A673 (cell line): ENCODE measurements around the gene SMIM17. TPM values are rescaled to one million over a fixed set of nuclear protein-coding genes. Genes with fewer than 3 reads are reported as not detected.

Experiments
- BruUV-seq: library from RNA; stranded (reverse); fragments of 400-500 nt; replicated peaks from 2 replicates; lab custom pipeline; 2021; lab: Mats Ljungman, UMichigan
- CTCF ChIA-PET: fragments of 300-600 bp; sonication (Branson Sonifier 250); formaldehyde crosslinking; loops from one replicate; lab custom pipeline; 2022; ENCODE audit warnings: antibody characterized with exemption; lab: Charles Lee
- POLR2A ChIA-PET: fragments of 300-600 bp; sonication (Branson Sonifier 250); formaldehyde crosslinking; loops from one replicate; lab custom pipeline; 2022; ENCODE audit warnings: antibody characterized with exemption; ENCODE audit not compliant: low non-redundant PET; lab: Charles Lee
- DNase-seq: peaks from one replicate; pipeline ENCODE4 v3.0.0-alpha.2; 2015; ENCODE audit warnings: low spot score
- H3K27ac ChIP-seq: fragments of 200-600 bp; sonication (generic); 2 replicates; pipeline ENCODE4 v1.5.1; 2016; ENCODE audit warnings: mixed run types, low read depth, mild to moderate bottlenecking, mixed read lengths, antibody characterized with exemption, low read length; ENCODE audit not compliant: poor library complexity, severe bottlenecking
- H3K27me3 ChIP-seq: fragments of 200-600 bp; sonication (generic); replicated peaks from 2 replicates; pipeline ENCODE4 v1.6.1; 2017; ENCODE audit warnings: mixed run types, low read depth, mild to moderate bottlenecking, mixed read lengths, antibody characterized with exemption, low read length; ENCODE audit not compliant: insufficient read depth, poor library complexity
- H3K36me3 ChIP-seq: fragments of 200-600 bp; sonication (generic); 2 replicates; pipeline ENCODE4 v1.6.1; 2016; ENCODE audit warnings: mixed run types, mild to moderate bottlenecking, mixed read lengths, antibody characterized with exemption, low read length; ENCODE audit not compliant: insufficient read depth, poor library complexity, severe bottlenecking
- H3K4me1 ChIP-seq: fragments of 200-600 bp; sonication (generic); 2 replicates; pipeline ENCODE4 v1.6.1; 2017; ENCODE audit warnings: mixed run types, mild to moderate bottlenecking, mixed read lengths, antibody characterized with exemption, low read length; ENCODE audit not compliant: insufficient read depth, poor library complexity, severe bottlenecking
- H3K4me3 ChIP-seq: fragments of 200-600 bp; sonication (generic); 2 replicates; pipeline ENCODE4 v1.5.1; 2016; ENCODE audit warnings: low read depth, mixed run types, mild to moderate bottlenecking, mixed read lengths, low read length; ENCODE audit not compliant: poor library complexity, severe bottlenecking
- H3K9me3 ChIP-seq: fragments of 200-600 bp; sonication (generic); 2 replicates; pipeline ENCODE4 v1.6.1; 2016; ENCODE audit warnings: mixed run types, low read depth, mild to moderate bottlenecking, mixed read lengths, antibody characterized with exemption, low read length; ENCODE audit not compliant: poor library complexity, severe bottlenecking
- CTCF ChIP-seq: fragments of 300-800, 200-600 bp; sonication (generic); conservative IDR thresholded peaks from 2 replicates; pipeline ENCODE4 v1.5.1; 2017; ENCODE audit warnings: low read depth, mild to moderate bottlenecking, antibody characterized with exemption, low read length, moderate library complexity, mixed read lengths
- EZH2 ChIP-seq: fragments of 200-600 bp; sonication (generic); IDR thresholded peaks from 2 replicates; pipeline ENCODE4 v1.6.1; 2017; ENCODE audit warnings: borderline replicate concordance, low read depth, mild to moderate bottlenecking, mixed read lengths, antibody characterized with exemption, low read length; ENCODE audit not compliant: poor library complexity, severe bottlenecking
- intact Hi-C: fragments of 100-400 bp; cut with micrococcal nuclease; formaldehyde crosslinking; loops from one replicate; pipeline ENCODE4 v1.10.0; 2022; ENCODE audit not compliant: unreplicated experiment
- total RNA-seq: library from RNA; stranded (reverse); gene quantifications from 2 replicates; pipeline ENCODE4 v1.2.3, GENCODE V29; 2021

The SMIM17 gene
- total RNA-seq, 1 experiment from 2014 or later = 0.52 TPM

- no TSS peak for BruUV-seq
- intact Hi-C loops = no loop called here
- Histone ChIP-seq H3K27ac (no peak overlapping the region), H3K4me3 (no peak overlapping the region), H3K27me3 (no peaks in the 10 kb centered on the region), H3K36me3 (no peaks in the 10 kb centered on the region), H3K4me1 (no peaks in the 10 kb centered on the region), H3K9me3 (peaks cover 7% of the 10 kb centered on the region)
- POLR2A ChIA-PET = no interaction called here
- CTCF ChIA-PET = no interaction called here
- no peak for DNase-seq
- TF ChIP-seq CTCF (no peak), EZH2 (no peak)
Observed at GRCh38 chr19:56701895-56702294, 58.9 kb downstream of the SMIM17 start.

- ChIA-PET POLR2A (no interaction called here), CTCF (no interaction called here)
- H3K36me3 ChIP-seq = no peaks in the 10 kb centered on the region
- TF ChIP-seq EZH2 (no peak), CTCF (no peak)
- no TSS peak for BruUV-seq
- H3K27ac ChIP-seq = no peak overlapping the region
- H3K9me3 ChIP-seq = no peaks in the 10 kb centered on the region
- no peaks in the 10 kb centered on the region for H3K4me1 ChIP-seq
- intact Hi-C loops = no loop called here
- H3K4me3 ChIP-seq = no peak overlapping the region
- no peaks in the 10 kb centered on the region for H3K27me3 ChIP-seq
- DNase-seq = no peak
Observed at GRCh38 chr19:56705939-56706338, 63.0 kb downstream of the SMIM17 start.

Other genes starting within 250 kb of the SMIM17 start
- 2.7 and 3.0 TPM in 2 replicates for gene ZNF582, start 249.6 kb upstream of the SMIM17 start, total RNA-seq
- gene ZNF583, start 238.8 kb upstream of the SMIM17 start, total RNA-seq = 4.5 and 6.3 TPM in 2 replicates
- gene ZNF667, start 165.8 kb upstream of the SMIM17 start, total RNA-seq = 3.9 and 7.8 TPM in 2 replicates
- gene ZNF471, start 135.3 kb upstream of the SMIM17 start, total RNA-seq = 1.6 and 2.9 TPM in 2 replicates
- gene ZFP28, start 104.2 kb upstream of the SMIM17 start, total RNA-seq = 7.4 and 8.6 TPM in 2 replicates
- gene ZNF470, start 75.7 kb upstream of the SMIM17 start, total RNA-seq = 5.0 and 5.1 TPM in 2 replicates
- gene ZNF71, start 47.9 kb upstream of the SMIM17 start, total RNA-seq = 12.6 and 13.7 TPM in 2 replicates
- gene ZNF835, start 28.6 kb downstream of the SMIM17 start, total RNA-seq = 3.2 and 4.6 TPM in 2 replicates
- gene PEG3, start 197.6 kb downstream of the SMIM17 start, total RNA-seq = 282 and 353 TPM in 2 replicates
- 4.6 and 9.6 TPM in 2 replicates for gene ZIM2, start 197.6 kb downstream of the SMIM17 start, total RNA-seq